ENCODE data around the gene ZNFX1. TPM values are rescaled to one million over a fixed set of nuclear protein-coding genes. Genes with fewer than 3 reads are reported as not detected.
"Not testable (repeated sequence)": the region's sequence is repeated elsewhere in the genome, so short reads cannot be mapped to it uniquely, and the experiment has no call there.

The ZNFX1 gene
- total RNA-seq, 1 donor from 2014 or later = 25.0 TPM

GRCh38 chr20:49203746-49204145 lies 74.1 kb downstream of the ZNFX1 start:
- Mint-ChIP-seq H3K4me3 (ENCODE audit: unreplicated experiment) (no peak overlapping the region), H3K27me3 (ENCODE audit: unreplicated experiment) (no peaks in the 10 kb centered on the region), H3K4me1 (ENCODE audit: unreplicated experiment) (no peaks in the 10 kb centered on the region), H3K27ac (ENCODE audit: unreplicated experiment) (no peak overlapping the region), H3K36me3 (ENCODE audit: low read depth, unreplicated experiment) (no peaks in the 10 kb centered on the region), H3K9me3 (ENCODE audit: unreplicated experiment) (no peaks in the 10 kb centered on the region)
- TF ChIP-seq CTCF (IDR thresholded peaks at IDR 0.05; ENCODE audit: unreplicated experiment) = no peak
- DNase-seq (ENCODE audit: low spot score) = no peak

- Mint-ChIP-seq H3K36me3 (ENCODE audit: low read depth, unreplicated experiment) (no peaks in the 10 kb centered on the region), H3K4me1 (ENCODE audit: unreplicated experiment) (no peaks in the 10 kb centered on the region), H3K27me3 (ENCODE audit: unreplicated experiment) (no peaks in the 10 kb centered on the region)
These were observed 74.8 kb downstream of the ZNFX1 start for GRCh38 chr20:49203011-49203410.

GRCh38 chr20:49199729-49200293 lies 78.0 kb downstream of the ZNFX1 start:
- Mint-ChIP-seq H3K4me1 (ENCODE audit: unreplicated experiment) (no peaks in the 10 kb centered on the region), H3K9me3 (ENCODE audit: unreplicated experiment) (no peaks in the 10 kb centered on the region), H3K27me3 (ENCODE audit: unreplicated experiment) (peaks cover 1% of the 10 kb centered on the region), H3K36me3 (ENCODE audit: low read depth, unreplicated experiment) (no peaks in the 10 kb centered on the region), H3K4me3 (ENCODE audit: unreplicated experiment) (no peak overlapping the region), H3K27ac (ENCODE audit: unreplicated experiment) (no peak overlapping the region)
- DNase-seq (ENCODE audit: low spot score) = no peak
- no peak for TF ChIP-seq CTCF (IDR thresholded peaks at IDR 0.05; ENCODE audit: unreplicated experiment)

More at GRCh38 chr20:49203011-49203410, 74.8 kb downstream of the ZNFX1 start:
- H3K27ac Mint-ChIP-seq (ENCODE audit: unreplicated experiment) = no peak overlapping the region
- no peak for TF ChIP-seq CTCF (IDR thresholded peaks at IDR 0.05; ENCODE audit: unreplicated experiment)
- no peak overlapping the region for H3K4me3 Mint-ChIP-seq (ENCODE audit: unreplicated experiment)
- H3K9me3 Mint-ChIP-seq (ENCODE audit: unreplicated experiment) = no peaks in the 10 kb centered on the region
- no peak for DNase-seq (ENCODE audit: low spot score)

GRCh38 chr20:49192944-49193518 lies 84.8 kb downstream of the ZNFX1 start:
- H3K27ac Mint-ChIP-seq (ENCODE audit: unreplicated experiment); H3K4me1 Mint-ChIP-seq (ENCODE audit: unreplicated experiment); H3K36me3 Mint-ChIP-seq (ENCODE audit: low read depth, unreplicated experiment); DNase-seq (ENCODE audit: low spot score); H3K27me3 Mint-ChIP-seq (ENCODE audit: unreplicated experiment); H3K9me3 Mint-ChIP-seq (ENCODE audit: unreplicated experiment); H3K4me3 Mint-ChIP-seq (ENCODE audit: unreplicated experiment): not testable (repeated sequence)

Other genes with a start within 250 kb of the ZNFX1 start
- 54.7 TPM for gene CSE1L, start 231.7 kb downstream of the ZNFX1 start, total RNA-seq (ENCODE audit: unreplicated experiment)
- 115 TPM for gene STAU1, start 89.7 kb downstream of the ZNFX1 start, total RNA-seq (ENCODE audit: unreplicated experiment)
- gene DDX27, start 58.6 kb downstream of the ZNFX1 start, total RNA-seq (ENCODE audit: unreplicated experiment) = 29.6 TPM
- 0.36 TPM for gene KCNB1, start 204.6 kb upstream of the ZNFX1 start, total RNA-seq (ENCODE audit: unreplicated experiment)

All from endothelial cell (in vitro differentiated cells).